GM18867 (cell line): ENCODE measurements around the gene TOP1.
A peak's percentile ranks its signal among the peaks of the same experiment; 100 is the strongest.
"Not testable (repeated sequence)": the region's sequence is repeated elsewhere in the genome, so short reads cannot be mapped to it uniquely, and the experiment has no call there.

Experiments
- ATAC-seq: cut with Tn5 transposase; IDR thresholded peaks from one replicate; pipeline ENCODE4 v1.9.1; 2021; ENCODE audit warnings: mild to moderate bottlenecking, moderate library complexity; ENCODE audit not compliant: unreplicated experiment

The TOP1 gene

DNA sequence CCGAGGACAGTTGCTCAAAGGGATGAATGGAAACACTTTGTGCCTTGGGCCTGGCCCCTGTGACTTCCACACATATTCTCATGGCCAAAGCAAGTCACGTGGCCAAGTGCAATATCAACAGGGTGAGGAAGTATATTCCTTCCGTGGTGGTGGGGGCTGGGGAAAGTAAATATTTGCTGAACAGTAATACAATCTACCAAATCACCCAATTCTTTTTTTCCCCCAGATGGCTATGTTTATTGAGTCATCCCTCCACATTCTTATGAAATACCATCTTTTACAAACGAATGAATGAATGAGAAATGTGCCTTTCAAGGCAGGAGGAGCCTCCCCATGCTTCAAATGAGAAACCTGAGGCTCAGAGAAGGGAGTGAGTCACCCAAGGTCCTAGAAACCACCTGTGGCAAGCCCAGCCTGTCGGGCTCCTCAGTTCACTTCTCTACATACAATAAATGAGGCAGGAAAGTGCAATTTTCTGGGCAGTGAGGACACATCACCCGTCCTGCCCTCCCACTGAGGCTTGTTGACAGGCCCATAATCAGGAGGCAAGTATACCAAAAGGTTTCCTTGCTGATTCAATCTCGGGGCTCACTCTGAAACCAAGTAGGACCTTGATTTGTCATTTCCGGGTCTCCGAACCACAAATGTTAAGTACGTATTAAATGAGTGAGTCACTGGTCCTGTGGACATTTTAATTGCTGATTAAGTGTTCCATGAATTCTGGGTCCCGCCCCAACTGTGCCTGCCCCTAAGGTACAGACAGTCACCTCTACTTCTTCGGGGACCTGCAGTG lies 25.3 kb upstream of the TOP1 start:
- ATAC-seq, result peak; percentile 64

DNA sequence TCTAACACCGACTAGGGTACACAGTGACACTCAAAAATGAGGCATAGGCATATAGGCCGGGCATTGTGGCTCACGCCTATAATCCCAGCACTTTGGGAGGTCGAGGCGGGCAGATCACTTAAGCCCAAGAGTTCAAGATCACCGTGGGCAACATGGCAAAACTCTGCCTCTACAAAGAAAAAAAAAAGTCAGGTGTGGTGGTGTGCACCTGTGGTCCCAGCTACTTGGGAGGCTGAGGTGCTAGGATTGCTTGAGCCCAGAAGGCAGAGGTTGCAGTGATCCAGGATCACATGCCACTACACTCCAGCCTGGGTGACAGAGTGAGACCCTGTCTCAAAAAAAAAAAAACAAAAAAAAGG lies 24.7 kb upstream of the TOP1 start:
- not testable (repeated sequence) for ATAC-seq

DNA sequence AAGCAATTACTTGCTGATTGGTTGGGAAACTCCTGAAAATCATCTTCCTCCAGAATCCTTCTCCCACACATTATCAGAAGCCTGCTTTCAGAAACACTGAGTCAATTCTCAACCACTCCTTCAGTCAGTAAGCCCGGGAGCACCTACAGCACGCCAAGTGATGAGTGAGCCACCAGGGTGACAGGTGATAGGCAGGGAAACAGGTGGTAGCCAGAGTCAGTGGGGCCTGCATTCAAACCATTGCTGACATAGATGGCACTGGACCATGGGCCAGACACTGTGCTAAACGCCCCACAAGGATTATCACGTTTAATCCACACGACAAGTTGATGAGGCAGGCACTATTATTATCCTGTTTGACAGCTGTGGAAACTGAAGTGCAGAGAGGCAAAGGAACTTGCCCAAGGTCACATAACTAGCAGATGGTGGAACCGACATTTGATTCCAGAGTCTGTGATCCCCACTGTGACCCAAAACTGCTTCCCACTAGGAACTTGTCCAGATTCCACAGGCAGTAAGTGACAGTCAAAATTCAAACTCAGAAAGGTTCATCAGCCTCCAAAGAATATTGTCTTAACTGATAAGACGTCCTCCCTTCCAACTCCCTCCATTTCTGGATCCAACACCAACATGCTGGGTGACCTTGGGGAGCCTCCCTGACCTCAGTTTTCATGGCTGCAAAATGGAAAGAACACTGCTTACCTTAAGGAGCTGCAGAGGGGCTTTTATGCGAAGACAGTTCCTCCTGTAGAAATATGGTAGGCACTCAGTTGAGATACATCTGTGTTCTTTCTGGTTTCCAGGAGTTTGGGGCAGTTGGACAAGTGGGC lies 23.9 kb upstream of the TOP1 start:
- ATAC-seq, result no peak

DNA sequence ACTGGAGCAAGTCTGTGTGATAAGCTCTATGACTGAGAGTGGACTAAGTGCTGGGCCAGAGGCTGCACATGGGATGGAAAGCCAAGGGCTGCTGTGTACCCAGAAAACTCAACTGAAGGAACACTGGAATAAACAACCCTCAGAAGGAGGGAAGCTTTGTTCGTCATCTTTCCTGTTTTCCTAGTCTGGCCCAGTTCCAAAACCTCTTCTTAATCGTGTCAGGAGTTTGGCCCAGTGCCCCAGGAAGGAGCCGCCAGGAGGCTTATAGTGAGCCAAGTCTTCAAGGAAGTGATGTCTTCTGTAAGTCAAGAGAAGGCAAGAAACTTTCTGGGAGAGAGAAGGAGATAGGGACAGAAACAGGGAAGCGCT lies 23.3 kb upstream of the TOP1 start:
- no peak for ATAC-seq

DNA sequence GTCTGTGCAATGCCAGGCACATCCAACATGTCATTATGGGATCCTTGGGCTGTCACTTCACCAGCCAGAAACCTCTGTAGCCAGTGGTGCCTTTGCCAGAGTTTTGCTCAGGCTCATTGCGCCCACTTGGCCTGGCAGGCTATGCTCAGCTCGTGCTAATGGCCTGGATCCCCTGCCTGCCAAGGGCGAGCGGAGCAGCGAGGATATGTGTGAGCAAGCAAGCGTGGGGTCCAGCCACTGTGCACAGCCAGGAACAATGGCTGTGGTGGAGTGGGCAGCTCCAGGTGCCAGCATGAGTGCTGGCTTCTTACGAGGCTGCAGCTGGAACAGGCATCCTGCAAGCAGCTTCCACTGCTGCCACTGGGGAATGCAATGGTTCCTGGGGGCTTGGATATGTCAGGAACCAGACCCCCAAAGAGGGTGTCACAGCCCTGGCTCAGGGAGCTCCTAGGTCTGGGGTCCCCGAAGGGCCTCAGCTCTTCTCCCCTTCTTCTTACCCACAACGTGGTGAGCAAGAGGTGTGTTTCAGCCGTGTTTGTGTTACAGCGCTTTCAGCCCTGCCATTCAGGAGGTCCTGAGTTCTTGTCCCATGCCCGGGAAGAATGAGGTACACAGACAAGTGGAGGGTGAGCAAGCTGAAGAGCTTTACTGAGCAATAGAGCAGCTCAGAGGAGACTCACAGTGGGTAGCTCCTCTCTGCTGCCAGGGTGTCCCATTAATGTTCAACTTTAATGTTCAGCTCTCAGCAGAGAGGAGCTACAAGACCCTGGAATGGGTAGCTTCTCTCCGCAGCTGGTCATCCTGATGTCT lies 22.3 kb upstream of the TOP1 start:
- no peak for ATAC-seq

DNA sequence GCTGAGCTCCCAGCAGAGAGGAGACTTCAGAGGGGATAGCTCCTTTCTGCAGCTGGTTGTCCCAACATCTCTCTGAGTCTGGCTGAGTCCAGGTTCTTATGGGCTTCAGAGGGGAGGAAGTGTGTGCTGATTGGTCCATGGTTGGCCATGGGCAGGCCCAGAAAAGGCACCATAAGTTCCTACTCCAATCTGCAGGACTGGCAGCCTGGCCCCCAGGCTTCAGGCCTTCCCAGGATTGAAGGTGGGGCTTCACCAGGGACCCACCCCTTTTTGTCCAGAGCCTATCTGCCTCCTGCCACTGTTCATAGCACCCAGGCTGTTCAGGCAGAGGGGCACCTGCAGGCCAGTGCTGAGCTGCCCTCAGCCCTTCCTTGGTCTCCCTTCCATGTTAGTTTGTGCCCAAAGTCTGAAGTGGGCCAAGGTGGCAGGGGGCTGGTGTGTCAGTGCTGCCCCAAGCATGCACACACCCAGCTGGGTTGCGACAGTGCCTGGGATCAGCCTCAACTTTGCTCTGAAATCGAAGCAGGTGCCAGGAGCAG lies 21.6 kb upstream of the TOP1 start:
- ATAC-seq, result no peak

DNA sequence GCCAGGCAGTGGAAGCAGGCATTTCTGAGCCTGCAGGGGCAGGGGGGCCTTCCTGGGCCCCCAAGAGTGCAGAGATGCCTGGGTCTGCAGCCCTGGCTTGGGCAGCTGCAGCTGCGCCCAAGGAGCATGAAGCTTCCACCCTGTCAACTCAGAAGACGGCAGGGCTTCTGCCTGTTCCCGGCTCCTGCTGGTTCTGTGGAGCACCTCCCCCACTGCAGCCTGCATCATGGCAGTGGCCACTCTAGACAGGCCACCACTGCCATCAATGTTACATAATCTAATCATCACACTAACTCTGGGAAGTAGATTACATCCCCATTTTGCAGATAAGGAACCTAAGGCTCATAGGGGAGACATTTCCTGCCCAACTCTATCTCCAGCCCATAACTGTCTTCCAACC lies 21.1 kb upstream of the TOP1 start:
- no peak for ATAC-seq

DNA sequence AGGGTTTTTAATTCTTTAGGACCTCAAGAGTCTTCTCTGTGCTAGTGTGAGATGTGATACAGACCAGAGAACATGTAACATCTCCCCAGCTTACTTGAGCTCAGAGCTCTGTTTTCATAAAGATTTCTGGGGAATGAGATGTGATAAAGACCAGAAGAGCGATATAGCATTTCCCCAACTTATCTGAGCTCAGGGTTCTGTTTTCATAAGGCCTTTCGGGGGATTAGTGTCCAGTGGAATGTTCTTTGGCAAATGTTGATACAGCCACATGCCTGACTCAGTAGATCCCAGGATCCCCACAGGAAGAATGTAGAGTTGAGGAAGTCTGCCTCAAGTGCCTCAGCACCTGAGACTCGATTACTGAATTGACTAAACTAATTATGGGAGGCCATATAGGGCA lies 18.7 kb upstream of the TOP1 start:
- no peak for ATAC-seq

DNA sequence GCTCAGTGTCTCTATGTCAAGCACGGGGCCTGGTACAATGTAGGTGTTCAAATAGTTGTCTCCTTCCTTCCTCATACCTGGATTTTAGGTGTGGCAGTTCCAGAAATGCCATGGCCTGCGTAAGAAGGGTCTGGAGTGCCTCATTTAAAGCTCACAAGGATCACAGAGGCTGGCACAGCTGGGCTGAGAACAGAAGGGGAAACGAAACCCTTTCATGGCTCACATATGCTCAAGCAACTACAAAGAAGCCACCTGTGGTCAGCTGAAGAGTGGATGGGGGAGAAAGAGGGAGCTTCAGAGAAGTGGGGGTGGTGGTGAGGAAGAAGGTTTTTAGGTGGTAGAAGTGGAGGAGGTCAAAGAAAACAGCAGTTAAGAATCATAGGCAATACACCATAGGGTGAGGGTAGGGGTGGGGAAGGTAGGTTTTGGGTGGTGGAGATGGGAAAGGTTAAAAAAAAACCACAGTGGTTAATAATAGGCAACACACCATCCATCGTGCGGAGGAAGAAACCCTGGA lies 17.0 kb upstream of the TOP1 start:
- peak; percentile 95 for ATAC-seq

DNA sequence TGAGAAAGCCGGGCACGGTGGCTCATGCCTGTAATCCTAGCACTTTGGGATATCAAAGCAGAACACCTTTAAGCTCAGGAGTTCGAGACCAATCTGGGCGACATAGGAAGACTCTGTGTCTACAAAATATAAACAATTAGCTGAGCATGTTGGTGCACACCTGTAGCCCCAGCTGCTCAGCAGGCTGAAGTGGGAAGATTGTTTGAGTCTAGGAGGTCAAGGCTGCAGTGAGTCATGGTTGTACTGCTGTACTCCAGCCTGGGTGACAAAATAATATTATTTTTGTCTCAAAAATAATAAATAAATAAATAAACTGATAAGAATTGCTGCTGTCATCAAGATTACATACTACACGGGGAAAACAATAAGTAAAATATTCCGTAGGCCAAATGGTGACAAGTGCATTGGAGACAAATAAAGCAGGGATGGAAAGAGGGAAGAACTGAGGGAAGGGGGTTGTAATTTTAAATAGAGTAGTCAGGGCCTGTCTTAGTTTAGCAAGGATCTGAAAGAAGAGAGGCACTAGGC lies 14.0 kb upstream of the TOP1 start:
- ATAC-seq, result no peak

DNA sequence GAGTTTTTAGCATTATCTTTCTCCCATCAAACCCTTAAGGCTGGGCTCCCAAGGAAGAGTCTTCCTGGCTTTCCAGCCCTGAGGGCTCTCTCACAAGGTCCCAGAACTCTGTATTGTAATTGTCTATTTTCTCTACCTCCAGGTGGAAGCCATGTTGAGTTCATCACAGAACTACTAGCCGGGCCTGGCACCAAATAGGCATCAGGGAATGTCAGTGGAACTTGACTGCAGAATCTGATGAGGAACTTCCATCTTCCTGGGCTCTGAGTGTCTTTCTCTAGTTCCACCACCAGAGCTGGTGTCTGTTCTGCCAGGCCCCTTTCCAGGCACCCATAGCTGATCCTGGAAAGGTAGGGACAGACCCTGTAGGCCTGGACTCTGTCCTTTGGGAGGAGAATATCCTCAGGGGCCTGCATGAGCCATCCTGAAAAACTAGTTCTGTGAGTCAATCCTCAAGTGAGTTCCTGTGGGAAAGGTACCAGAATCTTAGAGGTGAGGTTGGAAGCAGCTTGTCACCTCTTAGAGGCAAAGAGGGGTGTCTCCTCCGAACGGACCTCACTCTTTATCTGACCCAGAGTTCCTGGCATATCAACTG lies 11.1 kb upstream of the TOP1 start:
- no peak for ATAC-seq

DNA sequence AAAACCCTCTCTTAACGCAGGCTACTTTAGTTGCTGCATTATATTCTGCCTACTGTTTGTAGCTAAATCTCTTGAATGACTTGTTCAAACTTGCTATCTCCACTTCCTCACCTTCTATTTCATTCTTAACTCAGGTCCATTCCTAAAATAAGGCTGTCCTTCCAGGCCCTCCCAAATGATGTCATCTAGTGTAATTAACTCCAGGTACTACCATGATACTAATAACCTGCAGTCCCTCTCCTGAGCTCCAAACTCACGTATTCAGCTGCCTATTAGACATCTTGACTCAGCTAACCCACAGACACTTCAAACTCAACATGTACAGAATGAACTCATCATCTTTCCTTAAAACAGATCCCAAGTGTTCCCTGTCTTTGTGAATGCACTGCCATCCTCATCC lies 10.5 kb upstream of the TOP1 start:
- no peak for ATAC-seq

DNA sequence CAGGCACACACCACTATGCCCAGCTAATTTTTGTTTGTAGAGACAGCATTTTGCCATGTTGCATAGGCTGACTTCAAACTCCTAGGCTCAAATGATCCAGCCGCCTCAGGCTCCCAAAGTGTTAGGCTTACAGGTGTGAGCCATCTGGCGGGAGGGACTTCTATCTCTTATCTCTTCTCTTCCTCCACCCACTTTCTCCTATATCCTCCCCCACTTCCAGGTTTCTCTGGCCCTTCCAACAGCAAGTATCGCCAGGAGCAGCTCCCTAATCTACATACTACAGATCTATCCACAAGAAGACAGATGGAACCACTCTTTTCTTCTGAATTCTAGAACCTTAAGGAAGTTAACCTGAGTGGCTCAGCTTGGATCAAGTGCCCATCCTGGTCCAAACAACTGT lies 5.1 kb upstream of the TOP1 start:
- ATAC-seq, result no peak

DNA sequence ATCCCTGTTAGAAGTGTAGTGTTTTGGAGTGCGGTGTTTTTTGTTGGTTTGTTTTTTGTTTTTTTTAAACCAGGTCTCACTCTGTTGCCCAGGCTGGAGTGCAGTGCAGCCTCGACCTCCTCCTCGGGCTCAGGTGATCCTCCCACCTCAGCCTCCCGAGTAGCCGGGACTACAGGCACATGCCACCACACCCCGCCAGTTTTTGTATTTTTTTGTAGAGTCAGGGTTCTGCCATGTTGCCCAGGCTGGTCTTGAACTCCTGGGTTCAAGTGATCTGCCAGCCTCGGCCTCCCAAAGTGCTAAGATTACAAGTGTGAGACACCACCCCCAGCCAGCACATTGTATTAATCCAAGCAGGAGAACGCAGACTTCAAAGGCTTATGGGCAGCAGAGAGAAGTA lies 1.3 kb upstream of the TOP1 start:
- ATAC-seq, result no peak

DNA sequence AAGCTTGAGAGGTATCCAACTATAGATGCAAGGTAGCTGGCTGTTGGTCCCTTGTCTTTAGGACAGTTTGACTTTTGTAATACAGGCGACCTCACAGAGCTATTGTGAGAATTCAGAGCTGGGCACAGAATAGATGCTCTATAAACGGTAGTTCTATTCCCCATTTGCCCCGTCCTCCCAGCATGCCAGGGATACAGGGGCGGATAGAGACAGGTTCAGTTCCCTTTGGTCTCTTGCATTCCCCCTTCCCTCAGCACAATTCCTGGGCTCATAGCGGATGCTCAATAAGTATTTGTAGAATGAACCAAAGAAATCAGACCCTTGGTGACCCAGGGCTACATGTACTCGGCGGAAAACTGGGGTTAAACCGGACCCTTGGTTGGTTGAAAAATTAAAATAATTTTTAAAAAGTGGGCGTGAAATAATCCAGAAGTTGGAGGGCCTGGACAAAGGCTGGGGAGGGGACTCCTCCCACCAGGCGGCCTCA lies 707 bp upstream of the TOP1 start:
- ATAC-seq, result no peak

DNA sequence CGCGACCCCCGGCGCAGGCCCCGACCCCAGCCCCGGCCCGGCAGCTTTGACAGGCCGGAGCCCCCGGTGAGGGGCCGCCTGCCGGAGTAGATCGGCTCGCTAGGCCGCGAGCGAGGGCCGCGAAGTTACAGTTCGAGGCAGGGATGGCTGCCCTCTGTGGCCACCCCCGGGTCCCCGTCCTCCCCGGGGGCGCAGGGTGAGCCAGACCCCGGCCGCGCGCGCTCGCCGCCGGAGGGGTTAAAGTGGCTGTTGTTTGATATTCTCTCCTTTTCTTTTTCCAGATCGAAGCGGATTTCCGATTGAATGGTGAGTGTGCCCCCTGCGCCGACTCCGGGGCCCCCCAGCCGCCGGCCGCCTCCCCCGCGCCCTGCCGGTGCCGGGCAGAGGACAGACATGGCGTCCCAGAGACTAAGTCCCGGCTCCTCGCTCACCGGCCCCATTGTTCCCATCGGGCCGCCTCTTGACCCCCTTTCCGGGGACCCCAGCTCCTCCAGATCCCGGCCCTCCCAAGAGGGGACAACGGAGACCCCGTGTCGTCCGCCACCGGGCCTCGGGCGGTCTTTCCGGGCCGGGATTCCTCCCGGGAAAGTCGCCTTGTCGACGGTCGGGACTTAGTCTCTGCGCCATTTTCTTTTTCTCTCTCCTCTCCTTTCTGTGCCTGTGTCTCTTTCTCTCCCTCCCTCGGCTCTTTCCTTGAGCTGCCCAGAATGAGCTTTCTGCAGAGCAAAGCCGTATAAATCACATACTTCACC lies 704 bp downstream of the TOP1 start:
- ATAC-seq, result peak; percentile 28

DNA sequence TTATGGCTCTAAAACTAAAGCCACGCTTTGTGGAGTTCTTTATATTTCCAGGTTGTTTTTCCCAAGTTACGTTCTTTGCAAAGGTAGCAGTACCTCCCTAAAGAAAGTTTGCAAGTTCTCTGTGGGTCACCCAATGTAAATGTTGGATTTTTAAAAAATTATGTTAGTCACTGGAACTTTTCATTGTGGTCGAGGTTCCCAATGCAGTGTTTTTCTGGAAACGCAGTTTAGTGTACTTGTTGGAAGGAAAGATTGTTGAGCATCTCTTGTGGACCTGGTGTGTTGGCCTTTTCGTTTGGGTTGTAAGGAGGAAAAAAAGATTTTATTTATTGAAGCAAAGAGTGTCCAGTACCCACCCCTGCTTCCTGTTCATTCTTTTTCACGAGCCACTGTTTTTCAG lies 1.4 kb downstream of the TOP1 start:
- ATAC-seq, result no peak

DNA sequence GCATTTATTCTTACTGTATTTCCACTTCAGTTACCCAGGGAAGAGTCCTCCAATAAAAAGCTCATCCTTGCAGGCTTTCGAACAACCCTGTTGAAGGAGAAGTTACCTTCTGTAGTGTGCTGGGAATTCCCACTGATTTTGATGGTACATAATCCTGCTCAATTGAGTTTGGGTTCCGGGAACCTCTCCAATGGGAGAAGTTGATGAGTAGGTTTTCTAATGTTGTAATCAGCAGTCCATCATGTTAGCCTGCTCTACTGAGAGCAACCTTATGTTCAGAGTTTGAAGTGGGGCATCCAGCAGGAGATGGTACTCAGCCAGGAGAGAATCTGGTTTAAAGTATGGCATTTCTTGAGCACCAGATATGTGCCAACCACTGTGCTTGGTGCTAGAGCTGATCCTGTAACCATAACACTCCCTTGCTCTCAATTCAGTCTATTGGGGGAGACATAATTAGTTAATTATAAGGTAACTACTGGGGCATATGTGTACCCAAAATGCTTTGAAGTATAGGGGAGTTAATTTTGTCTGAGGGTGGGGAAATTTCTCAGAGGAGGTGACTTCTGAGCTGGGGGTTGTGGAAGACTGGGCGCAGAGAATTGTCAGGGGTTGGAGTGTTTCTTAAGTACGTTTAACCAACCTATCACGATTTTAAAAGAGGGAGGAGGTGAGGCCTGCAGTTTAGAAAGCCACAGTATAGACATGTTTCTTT lies 2.1 kb downstream of the TOP1 start:
- no peak for ATAC-seq

DNA sequence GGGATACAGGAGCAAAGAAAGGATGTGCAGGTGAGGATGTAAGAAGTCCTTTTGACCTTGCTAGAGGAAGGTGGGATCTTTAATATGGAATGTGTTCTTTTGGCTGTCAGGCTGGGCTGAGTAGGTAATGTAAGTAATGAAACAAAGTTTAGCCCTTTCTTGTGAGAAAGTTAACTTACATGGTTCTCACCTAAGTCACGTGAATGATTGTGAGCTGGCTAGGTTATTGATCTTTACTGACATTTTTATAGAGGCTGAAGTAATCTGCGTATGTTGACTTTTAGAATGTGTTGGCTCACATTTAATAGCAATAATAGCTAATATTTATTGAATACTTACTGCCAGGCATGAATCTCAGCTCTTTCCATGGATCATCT lies 2.6 kb downstream of the TOP1 start:
- no peak for ATAC-seq
